ENCODE results near the gene PMP22. TPM values are rescaled to one million over a fixed set of nuclear protein-coding genes. Genes with fewer than 3 reads are reported as not detected.

The PMP22 gene
- total RNA-seq, 6 donors from 2014 or later: 49.7 to 179 (median 105) TPM

- Histone ChIP-seq H3K9me3 (no peaks in the 10 kb centered on the region), H3K36me3 (no peaks in the 10 kb centered on the region), H3K27ac (peak overlapping the region in 1 of 4 donors; percentile 26), H3K27me3 (no peaks in the 10 kb centered on the region), H3K4me1 (peaks cover 3 to 7% (median 4%) of the 10 kb centered on the region in 4 donors), H3K4me3 (no peak overlapping the region)
- ATAC-seq (ENCODE audit: low FRiP score in 2 of 2) (no peak), DNase-seq (no peak)
- TF ChIP-seq CTCF (IDR thresholded peaks at IDR 0.05): no peak
- no peak for TF ChIP-seq EP300 (IDR thresholded peaks at IDR 0.05)
- WGBS, 2 donors: 91 to 92% methylated on average over 9 of the region's 9 CpGs
Observed at GRCh38 chr17:15270628-15271381, 5.7 kb upstream of the PMP22 start.

- H3K27ac ChIP-seq: no peak overlapping the region
- ATAC-seq (ENCODE audit: low FRiP score in 2 of 2) (no peak), DNase-seq (no peak)
- TF ChIP-seq EP300 (IDR thresholded peaks at IDR 0.05) (no peak), POLR2A (IDR thresholded peaks at IDR 0.05) (no peak), POLR2AphosphoS5 (IDR thresholded peaks at IDR 0.05) (no peak), CTCF (IDR thresholded peaks at IDR 0.05) (no peak)
- no peaks in the 10 kb centered on the region for H3K27me3 ChIP-seq
- H3K9me3 ChIP-seq: no peaks in the 10 kb centered on the region
- H3K4me1 ChIP-seq: peaks cover 3 to 12% (median 6%) of the 10 kb centered on the region in 4 donors
- 59 to 67% methylated on average over 4 to 5 of the region's 5 CpGs for WGBS, 2 donors
- no peak overlapping the region for H3K4me3 ChIP-seq
- no peaks in the 10 kb centered on the region for H3K36me3 ChIP-seq
Observed at GRCh38 chr17:15269780-15270089, 4.6 kb upstream of the PMP22 start.

- no peak overlapping the region for H3K4me3 ChIP-seq
- 65 to 71% methylated on average over 5 to 7 of the region's 7 CpGs for WGBS, 2 donors
- peaks cover 3 to 17% (median 6%) of the 10 kb centered on the region in 4 donors for H3K4me1 ChIP-seq
- H3K9me3 ChIP-seq: no peaks in the 10 kb centered on the region
- TF ChIP-seq POLR2AphosphoS5 (IDR thresholded peaks at IDR 0.05) (no peak), EP300 (IDR thresholded peaks at IDR 0.05) (no peak), CTCF (IDR thresholded peaks at IDR 0.05) (no peak), POLR2A (IDR thresholded peaks at IDR 0.05) (no peak)
- no peak for ATAC-seq (ENCODE audit: low FRiP score in 2 of 2)
- DNase-seq: no peak
- no peak overlapping the region for H3K27ac ChIP-seq
- no peaks in the 10 kb centered on the region for H3K36me3 ChIP-seq
- H3K27me3 ChIP-seq: no peaks in the 10 kb centered on the region
Observed at GRCh38 chr17:15269087-15269779, 4.1 kb upstream of the PMP22 start.

GRCh38 chr17:15268461-15268860, 3.3 kb upstream of the PMP22 start:
- WGBS, 2 donors: 25 to 45% methylated on average over 1 of the region's 1 CpG
- Histone ChIP-seq H3K27ac (no peak overlapping the region), H3K9me3 (no peaks in the 10 kb centered on the region), H3K4me1 (peaks cover 3 to 23% (median 9%) of the 10 kb centered on the region in 4 donors), H3K4me3 (no peak overlapping the region), H3K27me3 (no peaks in the 10 kb centered on the region), H3K36me3 (no peaks in the 10 kb centered on the region)
- TF ChIP-seq EP300 (IDR thresholded peaks at IDR 0.05) (no peak), CTCF (IDR thresholded peaks at IDR 0.05) (no peak), POLR2AphosphoS5 (IDR thresholded peaks at IDR 0.05) (no peak), POLR2A (IDR thresholded peaks at IDR 0.05) (no peak)
- ATAC-seq (ENCODE audit: low FRiP score in 2 of 2) (no peak), DNase-seq (no peak)

Measured in upper lobe of left lung (tissue), 6 donors.